ENCODE data around the gene HDAC1.

GRCh38 chr1:32349211-32349708 is 57.4 kb downstream of the HDAC1 start:
- no peak for TF ChIP-seq CTCF (IDR thresholded peaks at IDR 0.05)
- TF ChIP-seq POLR2A (IDR thresholded peaks at IDR 0.05): no peak

Measured in heart left ventricle (tissue), 13 donors.